Kidney tubule cell (primary cell): Measurements from ENCODE around the gene TP53AIP1.
A peak's percentile ranks its signal among the peaks of the same experiment; 100 is the strongest.
"Not testable (repeated sequence)": the region's sequence is repeated elsewhere in the genome, so short reads cannot be mapped to it uniquely, and the experiment has no call there.

Experiments
- DNase-seq: peaks from one replicate; pipeline ENCODE4 v3.0.0-alpha.2; 2018; ENCODE audit warnings: low spot score

The TP53AIP1 gene

GRCh38 chr11:128926000-128926399 is 16.7 kb downstream of the TP53AIP1 start:
- DNase-seq: no peak

- no peak for DNase-seq
Measured at GRCh38 chr11:128925250-128925600, 17.4 kb downstream of the TP53AIP1 start.

GRCh38 chr11:128924510-128925249 is 18.0 kb downstream of the TP53AIP1 start:
- no peak for DNase-seq

- no peak for DNase-seq
Measured at GRCh38 chr11:128924104-128924503, 18.6 kb downstream of the TP53AIP1 start.

GRCh38 chr11:128921793-128922192 is 20.9 kb downstream of the TP53AIP1 start:
- DNase-seq: no peak

- DNase-seq: no peak
Measured at GRCh38 chr11:128920666-128921065, 22.0 kb downstream of the TP53AIP1 start.

GRCh38 chr11:128919635-128920034 is 23.0 kb downstream of the TP53AIP1 start:
- DNase-seq: not testable (repeated sequence)

- DNase-seq: no peak
Measured at GRCh38 chr11:128919216-128919615, 23.5 kb downstream of the TP53AIP1 start.

GRCh38 chr11:128917144-128917724 is 25.4 kb downstream of the TP53AIP1 start:
- no peak for DNase-seq

- no peak for DNase-seq
Measured at GRCh38 chr11:128916681-128917080, 26.0 kb downstream of the TP53AIP1 start.

- DNase-seq: no peak
Measured at GRCh38 chr11:128916037-128916572, 26.6 kb downstream of the TP53AIP1 start.

- DNase-seq: no peak
Measured at GRCh38 chr11:128915149-128915521, 27.5 kb downstream of the TP53AIP1 start.

- DNase-seq: no peak
Measured at GRCh38 chr11:128914216-128915148, 28.2 kb downstream of the TP53AIP1 start.

GRCh38 chr11:128913806-128914205 is 28.9 kb downstream of the TP53AIP1 start:
- DNase-seq: no peak

GRCh38 chr11:128911701-128912100 is 31.0 kb downstream of the TP53AIP1 start:
- no peak for DNase-seq

GRCh38 chr11:128911239-128911638 is 31.4 kb downstream of the TP53AIP1 start:
- no peak for DNase-seq

GRCh38 chr11:128910576-128910975 is 32.1 kb downstream of the TP53AIP1 start:
- DNase-seq: no peak

GRCh38 chr11:128909438-128910125 is 33.1 kb downstream of the TP53AIP1 start:
- no peak for DNase-seq

- peak; percentile 63 for DNase-seq
Measured at GRCh38 chr11:128908391-128909246, 34.1 kb downstream of the TP53AIP1 start.

- no peak for DNase-seq
Measured at GRCh38 chr11:128907585-128907984, 35.1 kb downstream of the TP53AIP1 start.
